B cell (primary cell): ENCODE data around the gene FARP1. TPM values are rescaled to one million over a fixed set of nuclear protein-coding genes. Genes with fewer than 3 reads are reported as not detected.

ENCODE experiments used
- ATAC-seq: fragments of 200-7000 bp; cut with Tn5 transposase; one replicate; pipeline ENCODE4 v1.10.0; 2021; ENCODE audit warnings: low read depth, mild to moderate bottlenecking, moderate number of reproducible peaks, moderate library complexity
- CTCF ChIA-PET: fragments of 350-600 bp; sonication (Branson Sonifier 250); formaldehyde crosslinking; loops from one replicate; lab custom pipeline; 2021; ENCODE audit warnings: antibody characterized with exemption, inconsistent platforms; lab: Charles Lee
- POLR2A ChIA-PET: fragments of 350-600 bp; sonication (Branson Sonifier 250); formaldehyde crosslinking; loops from one replicate; lab custom pipeline; 2021; ENCODE audit warnings: antibody characterized with exemption; lab: Charles Lee
- DNase-seq: peaks from one replicate; pipeline ENCODE4 v3.0.0; 2013
- H2AFZ ChIP-seq: 2 replicates; pipeline ENCODE4 v1.6.1; 2012; ENCODE audit warnings: mild to moderate bottlenecking, low read depth, low read length; ENCODE audit not compliant: insufficient read depth, poor library complexity, severe bottlenecking
- H3K27ac ChIP-seq, 2 donors: 1 replicate in 1 of 2; 2 replicates in 1 of 2; pipeline ENCODE4 v1.5.1; 2012 to 2013; ENCODE audit warnings: low read length in 2 of 2, mild to moderate bottlenecking in 2 of 2, moderate library complexity in 1 of 2
- H3K27me3 ChIP-seq, 4 experiments: fragments of 200-600 bp in 1 of 4; sonication (generic) in 1 of 4; replicated peaks in 1 of 4; 1 replicate in 2 of 4; 2 replicates in 2 of 4; pipeline versions ENCODE4 v1.6.1 to v1.7.0; 2013 to 2016; ENCODE audit warnings: low read length in 3 of 4, mild to moderate bottlenecking in 2 of 4, mixed read lengths in 1 of 4, moderate library complexity in 1 of 4; ENCODE audit not compliant: insufficient read depth in 4 of 4, control insufficient read depth in 3 of 4; ENCODE audit errors: control extremely low read depth in 1 of 4
- H3K36me3 ChIP-seq, 2 experiments: replicated peaks in 1 of 2; 1 replicate in 1 of 2; 2 replicates in 1 of 2; pipeline versions ENCODE4 v1.6.1 to v1.7.1; 2013; ENCODE audit warnings: low read length in 1 of 2; ENCODE audit not compliant: insufficient read depth in 2 of 2, control insufficient read depth in 1 of 2; ENCODE audit errors: control extremely low read depth in 1 of 2, extremely low read depth in 1 of 2
- H3K4me1 ChIP-seq, 2 donors: fragments of 200-600 bp in 1 of 2; sonication (generic) in 1 of 2; 1 replicate in 1 of 2; 2 replicates in 1 of 2; pipeline versions ENCODE4 v1.5.1 to v1.6.1; 2013 to 2017; ENCODE audit warnings: low read length in 2 of 2; ENCODE audit not compliant: control insufficient read depth in 2 of 2, insufficient read depth in 2 of 2
- H3K4me2 ChIP-seq: replicated peaks from 2 replicates; pipeline ENCODE3; 2012; ENCODE audit warnings: mild to moderate bottlenecking, low read depth, low read length; ENCODE audit not compliant: poor library complexity, severe bottlenecking
- H3K4me3 ChIP-seq, 5 experiments: fragments of 200-600 bp in 1 of 5; sonication (generic) in 1 of 5; 1 replicate in 3 of 5; 2 replicates in 2 of 5; pipeline versions ENCODE4 v1.5.1 to v1.7.0; 2011 to 2016; ENCODE audit warnings: low read length in 4 of 5, mild to moderate bottlenecking in 4 of 5, low read depth in 2 of 5, control low read depth in 1 of 5, moderate library complexity in 1 of 5; ENCODE audit not compliant: insufficient read depth in 1 of 5; ENCODE audit errors: control extremely low read depth in 1 of 5, extremely low read depth in 1 of 5
- H3K79me2 ChIP-seq: fragments of 200-600 bp; sonication (generic); one replicate; pipeline ENCODE4 v1.6.0; 2016; ENCODE audit warnings: low read length; ENCODE audit not compliant: control insufficient read depth, insufficient read depth
- H3K9ac ChIP-seq: fragments of 200-600 bp; sonication (generic); 2 replicates; pipeline ENCODE4 v1.6.1; 2017; ENCODE audit warnings: mild to moderate bottlenecking, low read length, moderate library complexity
- H3K9me3 ChIP-seq, 3 donors: one replicate each; pipeline versions ENCODE4 v1.6.1 to v1.7.1; 2013; ENCODE audit warnings: low read length in 2 of 3; ENCODE audit not compliant: control insufficient read depth in 2 of 3, insufficient read depth in 1 of 3; ENCODE audit errors: control extremely low read depth in 1 of 3
- H4K20me1 ChIP-seq: 2 replicates; pipeline ENCODE4 v1.6.0; 2012; ENCODE audit warnings: mild to moderate bottlenecking, low read length; ENCODE audit not compliant: insufficient read depth, control insufficient read depth, poor library complexity, severe bottlenecking
- H3K27ac Mint-ChIP-seq: one replicate; pipeline ENCODE4 v1.8.0; 2021; ENCODE audit warnings: mixed read lengths
- H3K27me3 Mint-ChIP-seq: one replicate; pipeline ENCODE4 v1.8.0; 2021; ENCODE audit warnings: mixed read lengths
- H3K4me1 Mint-ChIP-seq: one replicate; pipeline ENCODE4 v1.8.0; 2021; ENCODE audit warnings: mixed read lengths
- H3K4me3 Mint-ChIP-seq: one replicate; pipeline ENCODE4 v1.8.0; 2021; ENCODE audit warnings: mixed read lengths
- H3K9me3 Mint-ChIP-seq: one replicate; pipeline ENCODE4 v1.8.0; 2022; ENCODE audit warnings: mixed read lengths; ENCODE audit not compliant: insufficient read depth
- EZH2 ChIP-seq: IDR thresholded peaks from 2 replicates; pipeline ENCODE4 v1.6.1; 2012; ENCODE audit warnings: borderline replicate concordance, low read depth, mild to moderate bottlenecking, moderate library complexity, low read length; ENCODE audit not compliant: insufficient read depth, poor library complexity, severe bottlenecking
- WGBS: methylation state at CpG from one replicate; pipeline ENCODE4 v1.1.5; 2013; ENCODE audit warnings: missing lambda C conversion rate; ENCODE audit not compliant: insufficient coverage; 5-methylcytosine and 5-hydroxymethylcytosine counted together
- intact Hi-C: fragments of 100-400 bp; cut with micrococcal nuclease; formaldehyde crosslinking; loops from one replicate; pipeline ENCODE4 v1.10.0; 2022
- polyA plus RNA-seq: library from polyadenylated mRNA; depleted of rRNA; stranded (reverse); fragments of >200 nt; gene quantifications from 2 replicates; pipeline ENCODE4 v1.2.3, GENCODE V29; 2012
- total RNA-seq, 2 donors: library from RNA; stranded (reverse); fragments of 120-200 nt in 1 of 2; gene quantifications; 1 replicate in 1 of 2; 2 replicates in 1 of 2; pipeline versions ENCODE4 v1.2.3 to v1.2.4, GENCODE V29; 2013 to 2022
- TF ChIP-seq, protein P1 (sequence below): fragments of 200-600 bp; IDR thresholded peaks from one replicate; pipeline ENCODE4 v1.8.0; 2022; ENCODE audit warnings: antibody characterized with exemption, mild to moderate bottlenecking

Gene FARP1
- total and polyA plus RNA-seq, 2 donors (not counting 1 experiment from before 2014, with no cell fraction given): 0.15 to 1.5 TPM

GRCh38 chr13:98490195-98490836 lies 347.4 kb downstream of the FARP1 start:
- DNase-seq (no peak), ATAC-seq (no peak)
- Histone ChIP-seq H3K9me3 (no peaks in the 10 kb centered on the region), H3K27me3 (no peaks in the 10 kb centered on the region), H3K79me2 (peaks cover 97% of the 10 kb centered on the region), H3K27ac (no peak overlapping the region), H3K4me3 (no peak overlapping the region), H3K9ac (no peak overlapping the region), H3K4me1 (peaks cover 42 to 58% of the 10 kb centered on the region in 2 donors), H3K4me2 (no peak overlapping the region), H2AFZ (no peak overlapping the region), H4K20me1 (peaks cover 94% of the 10 kb centered on the region), H3K36me3 (peaks cover 0 to 2% of the 10 kb centered on the region in 2 experiments)
- ChIA-PET POLR2A (interaction anchor here (0.7 kb wide), 2 partner anchors 43 to 105 kb away, joined by 4 to 8 read pairs; no protein-coding TSS in a partner anchor), CTCF (interaction anchor here (0.7 kb wide), 1 partner anchor 163 kb away, joined by 3 read pairs; no protein-coding TSS in a partner anchor)
- intact Hi-C loops: no loop called here
- 72% methylated on average over 3 of the region's 9 CpGs for WGBS
- H3K4me3 Mint-ChIP-seq: no peak overlapping the region
- H3K27ac Mint-ChIP-seq: peak overlapping the region; percentile 26
- no peak for TF ChIP-seq EZH2
- TF ChIP-seq, protein P1, sequence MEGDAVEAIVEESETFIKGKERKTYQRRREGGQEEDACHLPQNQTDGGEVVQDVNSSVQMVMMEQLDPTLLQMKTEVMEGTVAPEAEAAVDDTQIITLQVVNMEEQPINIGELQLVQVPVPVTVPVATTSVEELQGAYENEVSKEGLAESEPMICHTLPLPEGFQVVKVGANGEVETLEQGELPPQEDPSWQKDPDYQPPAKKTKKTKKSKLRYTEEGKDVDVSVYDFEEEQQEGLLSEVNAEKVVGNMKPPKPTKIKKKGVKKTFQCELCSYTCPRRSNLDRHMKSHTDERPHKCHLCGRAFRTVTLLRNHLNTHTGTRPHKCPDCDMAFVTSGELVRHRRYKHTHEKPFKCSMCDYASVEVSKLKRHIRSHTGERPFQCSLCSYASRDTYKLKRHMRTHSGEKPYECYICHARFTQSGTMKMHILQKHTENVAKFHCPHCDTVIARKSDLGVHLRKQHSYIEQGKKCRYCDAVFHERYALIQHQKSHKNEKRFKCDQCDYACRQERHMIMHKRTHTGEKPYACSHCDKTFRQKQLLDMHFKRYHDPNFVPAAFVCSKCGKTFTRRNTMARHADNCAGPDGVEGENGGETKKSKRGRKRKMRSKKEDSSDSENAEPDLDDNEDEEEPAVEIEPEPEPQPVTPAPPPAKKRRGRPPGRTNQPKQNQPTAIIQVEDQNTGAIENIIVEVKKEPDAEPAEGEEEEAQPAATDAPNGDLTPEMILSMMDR: no peak
- H3K4me1 Mint-ChIP-seq: peaks cover 78% of the 10 kb centered on the region
- no peaks in the 10 kb centered on the region for H3K9me3 Mint-ChIP-seq
- H3K27me3 Mint-ChIP-seq: no peaks in the 10 kb centered on the region

DNA sequence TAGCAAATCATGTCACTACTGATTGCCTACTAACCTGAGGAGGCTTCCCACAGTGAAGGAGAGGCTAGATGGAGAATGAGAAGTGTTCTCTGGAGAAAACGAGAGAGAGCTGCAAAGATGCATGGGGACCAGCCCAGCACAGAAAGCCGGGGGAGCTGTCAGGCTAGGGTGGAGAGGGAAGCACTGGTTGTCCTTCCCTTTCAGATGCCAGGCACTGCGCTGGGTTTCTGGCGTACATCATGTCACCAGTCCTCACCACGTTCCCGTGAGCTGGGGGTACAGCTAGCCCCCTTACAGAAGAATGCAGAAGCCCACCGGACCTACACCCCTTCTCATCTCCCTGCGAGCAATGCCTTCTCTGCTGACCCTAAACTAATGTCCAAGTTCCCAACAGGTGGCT lies 348.0 kb downstream of the FARP1 start:
- H3K27ac Mint-ChIP-seq: no peak overlapping the region
- H3K4me2 ChIP-seq: no peak overlapping the region
- 70% methylated on average over 5 of the region's 8 CpGs for WGBS

More for the DNA sequence above, 348.0 kb downstream of the FARP1 start:
- no peak for DNase-seq
- peaks cover 42 to 53% of the 10 kb centered on the region in 2 donors for H3K4me1 ChIP-seq
- intact Hi-C loops: no loop called here
- peaks cover 0 to 2% of the 10 kb centered on the region in 2 experiments for H3K36me3 ChIP-seq
- ChIA-PET CTCF (interaction anchor here (0.7 kb wide), 2 partner anchors 24 to 162 kb away, joined by 3 read pairs; no protein-coding TSS in a partner anchor), POLR2A (interaction anchor here (0.7 kb wide), 2 partner anchors 42 to 105 kb away, joined by 4 to 8 read pairs; no protein-coding TSS in a partner anchor)
- H3K9ac ChIP-seq: no peak overlapping the region
- H3K4me3 Mint-ChIP-seq: no peak overlapping the region
- ATAC-seq: no peak
- H3K4me1 Mint-ChIP-seq: peaks cover 76% of the 10 kb centered on the region
- no peak overlapping the region for H3K27ac ChIP-seq
- no peaks in the 10 kb centered on the region for H3K9me3 Mint-ChIP-seq
- H2AFZ ChIP-seq: no peak overlapping the region
- H3K4me3 ChIP-seq: no peak overlapping the region
- TF ChIP-seq EZH2: no peak
- no peaks in the 10 kb centered on the region for H3K9me3 ChIP-seq
- peaks cover 92% of the 10 kb centered on the region for H4K20me1 ChIP-seq
- no peaks in the 10 kb centered on the region for H3K27me3 ChIP-seq
- no peaks in the 10 kb centered on the region for H3K27me3 Mint-ChIP-seq
- peaks cover 97% of the 10 kb centered on the region for H3K79me2 ChIP-seq
